ENCODE results near the gene NRXN3.

GRCh38 chr14:79370969-79371368 is 1200.8 kb downstream of the NRXN3 start:
- TF ChIP-seq CTCF (IDR thresholded peaks at IDR 0.05 in 4 of 5, conservative IDR thresholded peaks at IDR 0.05 in 1 of 5), result no peak
- TF ChIP-seq POLR2A (IDR thresholded peaks at IDR 0.05), result no peak
